Superior temporal gyrus (tissue), 1 donor: ENCODE measurements around the gene PLEKHO1.
"Not testable (repeated sequence)": the region's sequence is repeated elsewhere in the genome, so short reads cannot be mapped to it uniquely, and the experiment has no call there.

ENCODE experiments used
- DNase-seq: peaks from one replicate; pipeline ENCODE4 v3.0.0-alpha.2; 2016; ENCODE audit errors: extremely low spot score

Gene PLEKHO1, protein sequence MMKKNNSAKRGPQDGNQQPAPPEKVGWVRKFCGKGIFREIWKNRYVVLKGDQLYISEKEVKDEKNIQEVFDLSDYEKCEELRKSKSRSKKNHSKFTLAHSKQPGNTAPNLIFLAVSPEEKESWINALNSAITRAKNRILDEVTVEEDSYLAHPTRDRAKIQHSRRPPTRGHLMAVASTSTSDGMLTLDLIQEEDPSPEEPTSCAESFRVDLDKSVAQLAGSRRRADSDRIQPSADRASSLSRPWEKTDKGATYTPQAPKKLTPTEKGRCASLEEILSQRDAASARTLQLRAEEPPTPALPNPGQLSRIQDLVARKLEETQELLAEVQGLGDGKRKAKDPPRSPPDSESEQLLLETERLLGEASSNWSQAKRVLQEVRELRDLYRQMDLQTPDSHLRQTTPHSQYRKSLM

DNA sequence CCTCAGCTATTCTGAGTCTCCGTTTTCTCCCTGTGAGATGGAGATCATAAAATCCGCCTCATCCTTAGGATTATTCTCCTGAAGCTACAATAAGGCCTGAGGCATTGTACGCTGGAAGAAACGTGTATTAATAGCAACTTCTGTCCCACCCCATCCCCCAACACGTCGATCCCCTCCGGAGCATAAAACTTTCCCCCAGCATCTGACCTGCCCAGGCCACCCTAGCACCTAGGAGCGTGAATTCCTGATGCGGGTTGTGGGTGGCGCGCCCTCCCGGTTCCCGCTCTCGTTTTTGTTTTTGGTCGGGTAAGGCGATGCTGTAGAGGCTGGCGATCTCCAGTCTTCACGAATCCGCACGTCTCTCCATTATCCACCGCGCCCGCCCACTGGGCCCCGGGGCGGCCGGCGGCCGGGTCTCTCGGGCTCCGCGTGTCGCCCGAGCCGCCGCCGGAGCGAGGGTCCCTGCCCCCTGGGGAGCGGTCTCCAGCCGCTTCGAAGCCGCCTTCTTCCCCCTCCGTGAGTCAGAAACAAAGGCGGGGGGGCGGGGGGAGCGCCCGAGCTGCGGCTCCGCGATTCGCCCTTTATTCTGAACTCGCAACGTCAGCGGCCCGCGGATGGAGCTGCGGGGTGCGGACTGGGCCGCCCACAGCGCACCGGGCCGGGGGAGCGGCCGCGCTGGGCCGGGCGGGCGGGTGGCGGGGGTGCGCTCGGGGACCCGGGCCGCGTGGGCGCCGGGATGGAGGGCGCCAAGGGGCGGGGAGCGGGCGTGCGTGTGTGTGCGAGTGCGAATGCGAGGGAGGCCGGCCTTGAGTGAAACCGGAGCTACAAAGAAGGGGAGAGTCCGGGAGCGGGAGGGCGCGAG is at the start of gene PLEKHO1:
TSS of gene PLEKHO1 (plus strand) at position 646 of the 862 bp plus-strand sequence. CDS start 342 bp downstream, outside the sequence.
- DNase-seq, result no peak

DNA sequence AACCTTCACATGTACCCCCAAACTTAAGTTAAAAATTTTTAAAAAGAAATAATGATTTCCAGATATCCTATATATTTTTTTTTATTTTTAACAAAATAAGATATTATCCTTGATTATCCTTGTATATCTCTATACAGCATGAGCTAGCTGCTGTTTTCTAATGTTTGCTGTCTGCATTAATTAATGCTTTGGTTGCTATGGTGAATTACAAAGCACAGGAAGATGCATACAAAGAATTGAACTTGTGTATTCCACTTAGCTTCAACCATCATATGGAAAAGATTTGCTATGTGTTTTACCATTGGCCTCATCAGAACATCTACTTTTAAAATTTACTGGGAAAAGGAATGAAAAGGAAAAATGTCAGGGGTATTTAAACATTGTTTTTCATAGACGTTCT is 46.7 kb upstream of the PLEKHO1 start:
- no peak for DNase-seq

DNA sequence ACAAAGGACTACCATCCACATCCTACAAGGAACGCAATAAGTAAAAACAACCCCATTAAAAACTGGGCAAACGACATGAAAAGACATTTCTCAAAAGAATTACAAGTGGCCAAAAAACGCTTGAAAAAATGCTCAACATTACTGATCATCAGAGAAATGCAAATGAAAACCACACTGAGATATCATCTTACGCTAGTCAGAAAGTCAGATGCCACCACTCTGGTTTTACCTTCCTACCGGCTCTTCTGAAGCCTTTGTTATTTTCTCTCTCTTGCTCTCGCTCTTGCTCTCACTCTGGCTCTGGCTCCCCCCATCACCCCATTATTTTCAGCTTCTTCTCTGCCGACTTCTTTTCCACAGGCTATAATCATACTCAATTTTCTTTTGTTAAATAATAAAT is 43.4 kb upstream of the PLEKHO1 start:
- no peak for DNase-seq

- DNase-seq, result no peak
Measured at GRCh38 chr1:150109586-150109985, 40.1 kb upstream of the PLEKHO1 start.

- DNase-seq, result no peak
Measured at GRCh38 chr1:150110116-150110515, 39.6 kb upstream of the PLEKHO1 start.

DNA sequence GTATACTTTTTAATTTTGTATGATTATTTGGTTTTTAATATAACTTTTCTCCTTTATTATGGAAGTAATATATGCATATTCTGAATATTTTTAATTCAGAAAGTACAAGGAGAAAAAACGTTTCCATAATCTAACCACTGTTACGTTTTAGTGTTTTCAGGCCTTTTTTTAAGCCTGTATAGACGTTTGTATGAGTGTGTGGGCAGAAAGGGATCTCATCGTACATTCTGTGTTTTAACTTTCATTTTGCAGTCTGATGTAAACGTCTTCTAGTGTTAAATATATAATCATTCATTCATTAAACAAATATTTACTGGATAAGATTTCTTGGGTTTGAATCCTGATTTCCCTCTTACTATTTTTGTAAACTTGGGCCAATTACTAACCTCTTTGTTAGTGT is 38.0 kb upstream of the PLEKHO1 start:
- DNase-seq, result no peak

- DNase-seq, result no peak
Measured at GRCh38 chr1:150115121-150115520, 34.6 kb upstream of the PLEKHO1 start.

DNA sequence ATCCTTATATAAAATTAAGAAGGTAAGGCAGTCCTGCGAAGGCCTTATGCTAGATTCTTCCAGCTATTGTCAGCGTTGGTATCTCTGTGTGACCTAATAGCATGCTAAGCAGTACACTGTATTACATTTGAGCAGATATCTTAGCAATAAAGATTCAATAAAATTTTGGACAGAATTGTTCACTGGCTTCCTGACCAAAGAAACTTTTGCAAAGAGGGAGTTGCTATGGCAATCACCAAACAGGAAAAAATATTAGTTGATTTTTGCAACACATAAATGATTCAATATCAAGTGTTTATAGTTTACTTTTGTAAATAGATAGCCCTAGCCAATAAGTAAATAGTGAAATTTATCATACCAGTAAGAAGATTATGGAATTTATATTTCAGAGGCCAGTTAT is 31.0 kb upstream of the PLEKHO1 start:
- DNase-seq, result no peak

GRCh38 chr1:150121236-150121862 is 28.4 kb upstream of the PLEKHO1 start:
- DNase-seq, result no peak

- DNase-seq, result no peak
Measured at GRCh38 chr1:150126811-150127210, 22.9 kb upstream of the PLEKHO1 start.

GRCh38 chr1:150127464-150127863 is 22.3 kb upstream of the PLEKHO1 start:
- DNase-seq, result no peak

DNA sequence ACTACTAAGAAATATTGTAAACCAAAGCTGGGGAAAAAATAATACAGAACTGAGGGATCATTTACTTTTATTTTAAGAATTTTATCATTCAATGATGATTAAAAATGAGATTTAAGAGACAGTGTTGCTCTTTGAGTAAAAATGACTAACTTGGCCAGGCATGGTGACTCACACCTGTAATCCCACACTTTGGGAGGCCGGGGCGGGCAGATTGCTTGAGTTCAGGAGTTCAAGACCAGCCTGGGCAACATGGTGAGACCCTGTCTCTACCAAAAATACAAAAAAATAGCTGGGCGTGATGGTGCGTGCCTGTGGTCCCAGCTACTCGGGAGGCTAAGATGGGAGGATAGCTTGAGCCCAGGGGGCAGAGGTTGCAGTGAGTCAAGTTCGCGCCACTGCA is 21.8 kb upstream of the PLEKHO1 start:
- DNase-seq, result no peak

- DNase-seq, result no peak
Measured at GRCh38 chr1:150132372-150132771, 17.3 kb upstream of the PLEKHO1 start.

- no peak for DNase-seq
Measured at GRCh38 chr1:150134537-150134936, 15.2 kb upstream of the PLEKHO1 start.

DNA sequence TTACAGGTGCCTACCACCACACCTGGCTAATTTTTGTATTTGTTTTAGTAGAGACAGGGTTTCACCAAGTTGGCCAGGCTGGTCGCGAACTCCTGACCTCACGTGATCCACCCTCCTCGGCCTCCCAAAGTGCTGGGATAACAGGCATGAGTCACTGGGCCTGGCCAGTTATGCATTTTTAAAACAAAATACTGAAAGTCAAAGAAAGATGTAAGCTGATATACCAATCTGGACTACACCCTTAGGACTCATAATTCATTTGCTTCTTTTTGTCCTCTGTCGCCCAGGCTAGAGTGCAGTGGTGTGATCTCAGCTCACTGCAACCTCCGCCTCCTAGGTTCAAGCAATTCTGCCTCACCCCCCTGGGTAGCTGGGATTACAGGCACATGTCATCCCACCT is 14.3 kb upstream of the PLEKHO1 start:
- not testable (repeated sequence) for DNase-seq

DNA sequence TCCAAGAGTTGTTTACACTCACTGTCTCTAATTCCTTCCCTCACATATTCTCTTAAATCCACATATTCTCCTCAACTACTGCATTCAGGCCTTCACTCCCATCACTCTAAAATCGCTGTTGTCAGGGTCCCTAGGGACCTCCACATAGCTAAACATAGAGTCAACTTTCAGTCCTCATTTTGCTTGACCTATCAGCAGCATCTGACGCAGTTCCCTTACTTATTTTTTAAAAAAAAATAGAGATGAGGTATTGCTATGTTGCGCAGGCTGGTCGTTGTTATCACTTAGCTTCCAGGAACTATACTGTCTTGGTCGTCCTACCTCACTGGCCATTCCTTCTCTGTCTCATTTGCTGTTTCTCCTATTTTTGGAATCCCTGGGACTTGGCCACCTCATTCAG is 11.7 kb upstream of the PLEKHO1 start:
- no peak for DNase-seq

- no peak for DNase-seq
Measured at GRCh38 chr1:150141452-150141851, 8.3 kb upstream of the PLEKHO1 start.

DNA sequence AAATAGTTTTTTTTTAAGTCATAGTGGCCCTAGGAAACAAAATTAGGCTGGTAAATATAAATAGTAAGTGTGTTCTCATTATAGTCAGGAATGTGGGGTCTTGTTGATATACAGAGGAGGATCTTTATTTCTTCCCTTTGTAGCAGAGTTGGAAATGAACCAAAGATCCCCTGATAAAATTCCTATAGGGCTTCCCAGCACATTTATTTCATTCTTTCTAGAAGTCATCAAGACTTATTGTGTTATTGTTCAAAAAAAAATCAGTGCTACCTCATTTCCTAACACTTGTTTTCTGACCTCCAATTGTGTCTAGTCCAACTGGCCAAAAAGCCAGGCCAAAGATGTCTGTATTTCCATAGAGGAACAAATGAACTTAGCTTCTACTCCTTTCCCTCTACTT is 7.6 kb upstream of the PLEKHO1 start:
- no peak for DNase-seq

DNA sequence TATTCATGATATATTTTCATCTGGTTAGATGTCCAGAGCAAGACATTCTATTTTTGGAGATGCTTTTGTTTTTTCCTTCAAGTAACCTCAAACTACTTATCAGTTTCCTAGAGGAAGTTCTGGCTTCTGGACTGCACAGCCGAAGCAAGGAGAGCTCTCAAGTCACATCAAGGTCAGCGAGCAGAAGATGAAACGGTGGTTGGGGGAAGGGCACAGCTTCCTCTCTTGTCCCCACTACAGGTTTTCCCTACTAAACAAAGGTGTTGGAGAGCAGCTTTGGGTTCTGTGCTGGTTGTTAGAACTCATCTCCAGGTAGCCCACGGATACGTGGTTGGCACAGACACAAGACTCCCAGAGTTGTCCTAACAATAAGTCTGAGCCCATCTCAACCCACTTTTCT is 5.1 kb upstream of the PLEKHO1 start:
- no peak for DNase-seq

GRCh38 chr1:150146016-150146415 is 3.7 kb upstream of the PLEKHO1 start:
- not testable (repeated sequence) for DNase-seq

GRCh38 chr1:150146849-150147542 is 2.7 kb upstream of the PLEKHO1 start:
- DNase-seq, result peak; percentile 53

GRCh38 chr1:150148837-150149270 is 862 bp upstream of the PLEKHO1 start:
- DNase-seq, result peak; percentile 51
